K562 (cell line): ENCODE measurements around the gene GRIP1. TPM values are rescaled to one million over a fixed set of nuclear protein-coding genes. Genes with fewer than 3 reads are reported as not detected.

Experiments
- ATAC-seq: fragments of 200-7000 bp; cut with Tn5 transposase; 3 replicates; pipeline ENCODE4 v1.9.1; 2020; ENCODE audit warnings: moderate library complexity
- BruUV-seq: library from RNA; stranded (reverse); fragments of 400-500 nt; replicated peaks from 2 replicates; lab custom pipeline; 2021; lab: Mats Ljungman, UMichigan
- CTCF ChIA-PET: fragments of 300-600 bp; formaldehyde crosslinking; extraction: SDS; loops from one replicate; lab custom pipeline; 2021; ENCODE audit warnings: low intra/inter-chr PET ratio; lab: Yijun Ruan, JAX
- POLR2A ChIA-PET: fragments of 300-600, 350-650 bp; sonication (Branson Sonifier 250); formaldehyde crosslinking; extraction: SDS; loops from one replicate; lab custom pipeline; 2021; ENCODE audit warnings: antibody characterized with exemption, inconsistent platforms; lab: Yijun Ruan, JAX
- DNase-seq, 4 experiments: peaks; one replicate each; pipeline versions ENCODE4 v3.0.0 to v3.0.0-alpha.2; 2011 to 2018; ENCODE audit warnings: low spot score in 3 of 4, mixed read lengths in 3 of 4; ENCODE audit errors: extremely low read depth in 1 of 4
- FAIRE-seq: peaks from 2 replicates; lab custom pipeline; 2011; peaks lifted over from hg19 to GRCh38; lab: Jason Lieb, UNC
- H2AFZ ChIP-seq: 2 replicates; pipeline ENCODE4 v1.6.0; 2011; ENCODE audit warnings: low read depth, low read length, control low read depth, inconsistent platforms
- H3K27ac ChIP-seq: fragments of 200-600 bp; 3 replicates; pipeline ENCODE4 v1.8.0; 2011; ENCODE audit warnings: low read depth, mild to moderate bottlenecking, control low read depth, inconsistent platforms, low read length, moderate library complexity, mixed read lengths; ENCODE audit errors: extremely low read depth
- H3K27me3 ChIP-seq, 2 experiments: fragments of 300-600 bp in 1 of 2; 2 replicates in 1 of 2; 3 replicates in 1 of 2; pipeline versions ENCODE4 v1.6.0 to v1.8.0; 2011; ENCODE audit warnings: inconsistent platforms in 2 of 2, low read length in 2 of 2, mild to moderate bottlenecking in 1 of 2, mixed read lengths in 1 of 2, moderate library complexity in 1 of 2; ENCODE audit not compliant: control insufficient read depth in 2 of 2, insufficient read depth in 2 of 2
- H3K36me3 ChIP-seq: fragments of 300-600 bp; 3 replicates; pipeline ENCODE4 v1.8.0; 2011; ENCODE audit warnings: mild to moderate bottlenecking, low read length, inconsistent platforms; ENCODE audit not compliant: control insufficient read depth, insufficient read depth
- H3K4me1 ChIP-seq, 2 experiments: fragments of 200-600 bp in 1 of 2; replicated peaks in 1 of 2; 2 replicates in 1 of 2; 3 replicates in 1 of 2; pipeline versions ENCODE4 v1.5.1 to v1.8.0; 2011; ENCODE audit warnings: inconsistent platforms in 2 of 2, low read length in 2 of 2, mild to moderate bottlenecking in 1 of 2, mixed read lengths in 1 of 2, moderate library complexity in 1 of 2; ENCODE audit not compliant: control insufficient read depth in 2 of 2, insufficient read depth in 2 of 2
- H3K4me2 ChIP-seq: 2 replicates; pipeline ENCODE4 v1.6.1; 2011; ENCODE audit warnings: low read length, control low read depth, inconsistent platforms, mixed read lengths; ENCODE audit not compliant: insufficient read depth
- H3K4me3 ChIP-seq: fragments of 200-600 bp; sonication (generic), shearing (Covaris generic); 2 replicates; pipeline ENCODE4 v1.5.1; 2016; ENCODE audit warnings: control low read depth, inconsistent platforms
- H3K79me2 ChIP-seq: fragments of 200-600 bp; 3 replicates; pipeline ENCODE4 v1.8.0; 2011; ENCODE audit warnings: low read length, inconsistent platforms; ENCODE audit not compliant: control insufficient read depth, insufficient read depth
- H3K9ac ChIP-seq, 2 experiments: 2 replicates each; pipeline versions ENCODE4 v1.6.0 to v1.6.1; 2011; ENCODE audit warnings: low read depth in 2 of 2, low read length in 2 of 2, control low read depth in 1 of 2, inconsistent platforms in 1 of 2, mild to moderate bottlenecking in 1 of 2, mixed read lengths in 1 of 2; ENCODE audit not compliant: insufficient read depth in 1 of 2
- H3K9me1 ChIP-seq: one replicate; pipeline ENCODE4 v1.6.0; 2011; ENCODE audit warnings: inconsistent platforms, mild to moderate bottlenecking, low read length, moderate library complexity; ENCODE audit not compliant: control insufficient read depth, insufficient read depth
- H3K9me3 ChIP-seq: replicated peaks from 2 replicates; pipeline ENCODE4 v1.5.1; 2011; ENCODE audit warnings: low read depth, low read length, inconsistent platforms; ENCODE audit not compliant: control insufficient read depth, insufficient read depth
- H4K20me1 ChIP-seq: replicated peaks from 2 replicates; pipeline ENCODE4 v1.6.1; 2011; ENCODE audit warnings: low read length, inconsistent platforms, mixed read lengths; ENCODE audit not compliant: control insufficient read depth, insufficient read depth
- ADNP ChIP-seq: fragments of 200-800 bp; sonication (Bioruptor generic); IDR thresholded peaks from 2 replicates; pipeline ENCODE4 v1.6.1; 2016; ENCODE audit warnings: missing genetic modification characterization, missing compliant biosample characterization
- BCOR ChIP-seq: fragments of 450-650 bp; IDR thresholded peaks from 2 replicates; pipeline ENCODE4 v1.6.1; 2016
- GTF3C2 ChIP-seq: IDR thresholded peaks from 3 replicates; pipeline ENCODE4 v1.6.1; 2011; ENCODE audit warnings: borderline replicate concordance, mild to moderate bottlenecking, moderate library complexity; ENCODE audit not compliant: insufficient read length; ENCODE audit errors: extremely low read depth
- MLLT1 ChIP-seq, 2 experiments: fragments of 450-650 bp; IDR thresholded peaks; 2 replicates each; pipeline ENCODE4 v1.6.1; 2016
- NR2C2 ChIP-seq, 2 experiments: fragments of 200-800 bp in 1 of 2; sonication (Bioruptor generic) in 1 of 2; sonication (generic) in 1 of 2; formaldehyde crosslinking in 1 of 2; IDR thresholded peaks; 2 replicates each; pipeline versions ENCODE4 v1.6.1 to v1.8.0; 2016 to 2022; ENCODE audit warnings: mild to moderate bottlenecking in 1 of 2, missing compliant biosample characterization in 1 of 2, missing genetic modification characterization in 1 of 2, missing genetic modification reagents in 1 of 2
- SMARCE1 ChIP-seq: fragments of 450-650 bp; IDR thresholded peaks from 2 replicates; pipeline ENCODE4 v1.7.1; 2016; ENCODE audit warnings: mild to moderate bottlenecking
- WGBS: fragments of 100-300 bp; shearing (Covaris generic); methylation state at CpG from one replicate; pipeline ENCODE4 v1.1.6; 2016; ENCODE audit warnings: low coverage, mixed read lengths; ENCODE audit not compliant: insufficient coverage; ENCODE audit errors: missing lambda C conversion rate; 5-methylcytosine and 5-hydroxymethylcytosine counted together
- in situ Hi-C: fragments of 300-500 bp; cut with MboI; formaldehyde crosslinking; loops from 4 replicates; pipeline ENCODE4 v1.15.0; 2018; ENCODE audit warnings: inconsistent platforms, mixed read lengths
- intact Hi-C: fragments of 100-400 bp; cut with micrococcal nuclease; formaldehyde crosslinking; loops from 2 replicates; pipeline ENCODE4 v1.14.2; 2022
- polyA plus RNA-seq, 8 experiments: library from polyadenylated mRNA; depleted of rRNA in 4 of 8; stranded (reverse) in 5 of 8; unstranded in 3 of 8; fragments of >200 nt; fragmentation: Nextera tagmentation in 2 of 8; fragmentation: Illumina TruSeq in 1 of 8; extraction: Ambion mirVana in 2 of 8; extraction: Trizol in 1 of 8; gene quantifications; 2 replicates each; pipeline versions ENCODE4 v1.2.1 to v1.2.3, GENCODE V29; 2011 to 2014; ENCODE audit warnings: inconsistent platforms in 1 of 8, missing spikeins in 1 of 8
- total RNA-seq, 7 experiments: library from RNA; depleted of rRNA in 6 of 7; stranded (reverse); fragments of >200 nt in 6 of 7; fragmentation: Illumina TruSeq in 2 of 7; extraction: Trizol in 2 of 7; gene quantifications; 2 replicates each; pipeline versions ENCODE4 v1.2.1 to v1.2.3, GENCODE V29; 2011 to 2021; ENCODE audit warnings: low replicate concordance in 1 of 7

GRIP1 gene
- total and polyA plus RNA-seq, 9 of the 15 experiments (the other 6 are each of a cell fraction or from before 2014, with no cell fraction given): 0.28 to 1.2 (median 0.45) TPM

- peak; percentile 11 for TF ChIP-seq GTF3C2
- TF ChIP-seq SMARCE1: 0 out of 2 replicates have a peak, but pooled peaks have one; percentile 16
- TF ChIP-seq BCOR: peak; percentile 17; the same call in 1 of the 2 replicates
- TF ChIP-seq MLLT1 (IDR thresholded peaks at IDR 0.05): 0 out of 4 replicates have a peak, but pooled peaks of 1 of the 2 experiments have one; percentile 15
- TF ChIP-seq ADNP (tag): peak; percentile 74; the same call in 1 of the 2 replicates
- TF ChIP-seq, all 486 proteins: peak for 11; not testable (repeated sequence) for 475
Measured at GRCh38 chr12:66303316-66303804, 375.5 kb downstream of the GRIP1 start (continued).

GRCh38 chr12:66302827-66303169, 376.1 kb downstream of the GRIP1 start:
- in situ Hi-C loops: no loop called here
- no peaks in the 10 kb centered on the region for H3K9me3 ChIP-seq
- peaks cover 0 to 2% of the 10 kb centered on the region in 2 experiments; a peak in 1 of 5 replicates for H3K27me3 ChIP-seq
- peak overlapping the region; percentile 73 to 97 for H3K9ac ChIP-seq
- H3K79me2 ChIP-seq: peaks cover 10% of the 10 kb centered on the region; the same call in 2 of the 3 replicates
- H3K4me1 ChIP-seq: peaks cover 7 to 9% of the 10 kb centered on the region in 2 experiments; a peak in 4 of 5 replicates
- intact Hi-C loops: loop anchor here (1.0 kb wide), 1 partner anchor 133 kb away; the partner anchor contains the start of gene TMBIM4
- FAIRE-seq (no peak), DNase-seq (no peak), ATAC-seq (no peak)
- ChIA-PET POLR2A (interaction anchor here (0.6 to 1.8 kb wide), 3 partner anchors 9 to 955 kb away, joined by 4 to 9 read pairs (median 6); no protein-coding TSS in a partner anchor), CTCF (no interaction called here)
- 0% methylated on average over 3 of the region's 6 CpGs for WGBS
- H3K4me2 ChIP-seq: peak overlapping the region; percentile 91
- peak overlapping the region; percentile 98 for H2AFZ ChIP-seq
- no peaks in the 10 kb centered on the region for H3K9me1 ChIP-seq
- H3K36me3 ChIP-seq: peaks cover 3% of the 10 kb centered on the region; the same call in 1 of the 3 replicates
- peak overlapping the region; percentile 52 for H3K4me3 ChIP-seq
- peak overlapping the region; percentile 82 for H3K27ac ChIP-seq
- BruUV-seq: TSS peak; percentile 78
- H4K20me1 ChIP-seq: no peaks in the 10 kb centered on the region
- no peak for TF ChIP-seq NR2C2 (CRISPR knock-in tag; IDR thresholded peaks at IDR 0.05)
- TF ChIP-seq NR2C2 (tag; IDR thresholded peaks at IDR 0.05): peak; percentile 36; the same call in 1 of the 2 replicates
